CD4-positive, alpha-beta T cell treated with Interleukin-10 for 1 hour (primary cell): Measurements from ENCODE around the gene DHCR7.

Source experiments
- DNase-seq: peaks from one replicate; pipeline ENCODE4 v3.0.0-alpha.2; 2020

DHCR7 gene, protein sequence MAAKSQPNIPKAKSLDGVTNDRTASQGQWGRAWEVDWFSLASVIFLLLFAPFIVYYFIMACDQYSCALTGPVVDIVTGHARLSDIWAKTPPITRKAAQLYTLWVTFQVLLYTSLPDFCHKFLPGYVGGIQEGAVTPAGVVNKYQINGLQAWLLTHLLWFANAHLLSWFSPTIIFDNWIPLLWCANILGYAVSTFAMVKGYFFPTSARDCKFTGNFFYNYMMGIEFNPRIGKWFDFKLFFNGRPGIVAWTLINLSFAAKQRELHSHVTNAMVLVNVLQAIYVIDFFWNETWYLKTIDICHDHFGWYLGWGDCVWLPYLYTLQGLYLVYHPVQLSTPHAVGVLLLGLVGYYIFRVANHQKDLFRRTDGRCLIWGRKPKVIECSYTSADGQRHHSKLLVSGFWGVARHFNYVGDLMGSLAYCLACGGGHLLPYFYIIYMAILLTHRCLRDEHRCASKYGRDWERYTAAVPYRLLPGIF

DNA sequence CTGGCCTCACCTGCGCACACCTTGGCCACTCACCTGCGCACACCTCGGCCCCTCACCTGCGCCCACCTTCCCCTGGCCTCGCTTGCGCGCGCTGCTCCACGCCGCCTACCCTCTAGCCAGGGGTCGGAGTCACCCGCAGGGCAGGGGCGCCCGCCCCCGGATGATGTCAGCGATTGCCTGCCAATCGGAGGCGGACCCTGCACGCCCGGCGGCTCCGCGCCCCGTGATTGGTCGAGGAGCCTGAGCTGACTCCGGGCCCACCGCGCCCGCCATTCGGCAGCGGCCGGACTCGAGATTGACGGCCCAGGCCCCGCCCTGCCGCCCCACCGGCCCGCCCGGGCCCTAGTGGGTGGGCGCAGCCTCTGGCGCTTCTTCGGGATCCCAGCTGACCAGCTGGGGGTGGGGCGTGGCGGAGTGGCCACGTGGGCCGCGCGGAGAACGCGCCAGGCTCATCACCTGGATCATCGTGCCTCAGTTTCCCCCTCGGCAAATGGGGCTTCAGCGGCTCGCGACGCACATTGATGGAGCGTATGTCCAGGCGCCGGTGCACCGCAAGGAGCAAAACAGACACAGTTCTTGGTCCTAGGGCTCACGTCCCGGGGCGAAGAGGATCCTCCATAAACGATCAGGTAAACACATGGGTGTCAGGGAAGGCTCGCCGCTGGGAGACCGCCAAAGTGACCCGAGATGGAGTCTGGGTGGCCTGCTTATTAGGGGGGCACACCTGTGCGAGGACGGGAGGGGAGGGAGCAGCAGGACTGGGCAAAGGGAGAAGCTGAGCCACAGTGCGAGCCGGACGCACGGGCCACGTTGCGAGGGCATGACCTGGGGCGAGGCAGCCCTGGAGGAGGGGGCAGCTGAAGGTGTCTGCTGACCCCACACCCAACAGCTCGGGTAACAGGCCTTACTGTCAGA, at the start of gene DHCR7:
TSS of gene DHCR7 (minus strand) at position 137 of the 915 bp plus-strand sequence. CDS start 3,441 bp downstream, outside the sequence.
- DNase-seq = peak; percentile 93

DNA sequence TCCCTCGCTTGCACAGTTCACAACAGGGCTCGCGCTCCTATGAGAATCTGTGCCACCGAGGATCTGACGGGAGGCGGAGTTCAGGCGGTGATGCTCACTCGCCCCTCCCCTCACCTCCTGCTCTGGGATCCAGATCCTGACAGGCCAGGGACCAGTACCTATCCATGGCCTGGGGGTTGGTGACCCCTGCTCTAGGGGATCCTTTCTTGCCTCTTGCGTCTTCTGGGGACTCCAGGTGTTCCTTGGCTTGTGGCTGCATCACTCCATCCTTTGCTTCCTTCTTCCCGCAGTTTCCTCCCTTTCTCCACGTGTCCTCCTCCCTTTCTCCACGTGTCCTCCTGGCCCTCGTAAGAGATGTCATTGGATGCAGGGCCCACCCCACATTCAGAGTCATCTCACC, 48.2 kb upstream of the DHCR7 start:
- DNase-seq = no peak

DNA sequence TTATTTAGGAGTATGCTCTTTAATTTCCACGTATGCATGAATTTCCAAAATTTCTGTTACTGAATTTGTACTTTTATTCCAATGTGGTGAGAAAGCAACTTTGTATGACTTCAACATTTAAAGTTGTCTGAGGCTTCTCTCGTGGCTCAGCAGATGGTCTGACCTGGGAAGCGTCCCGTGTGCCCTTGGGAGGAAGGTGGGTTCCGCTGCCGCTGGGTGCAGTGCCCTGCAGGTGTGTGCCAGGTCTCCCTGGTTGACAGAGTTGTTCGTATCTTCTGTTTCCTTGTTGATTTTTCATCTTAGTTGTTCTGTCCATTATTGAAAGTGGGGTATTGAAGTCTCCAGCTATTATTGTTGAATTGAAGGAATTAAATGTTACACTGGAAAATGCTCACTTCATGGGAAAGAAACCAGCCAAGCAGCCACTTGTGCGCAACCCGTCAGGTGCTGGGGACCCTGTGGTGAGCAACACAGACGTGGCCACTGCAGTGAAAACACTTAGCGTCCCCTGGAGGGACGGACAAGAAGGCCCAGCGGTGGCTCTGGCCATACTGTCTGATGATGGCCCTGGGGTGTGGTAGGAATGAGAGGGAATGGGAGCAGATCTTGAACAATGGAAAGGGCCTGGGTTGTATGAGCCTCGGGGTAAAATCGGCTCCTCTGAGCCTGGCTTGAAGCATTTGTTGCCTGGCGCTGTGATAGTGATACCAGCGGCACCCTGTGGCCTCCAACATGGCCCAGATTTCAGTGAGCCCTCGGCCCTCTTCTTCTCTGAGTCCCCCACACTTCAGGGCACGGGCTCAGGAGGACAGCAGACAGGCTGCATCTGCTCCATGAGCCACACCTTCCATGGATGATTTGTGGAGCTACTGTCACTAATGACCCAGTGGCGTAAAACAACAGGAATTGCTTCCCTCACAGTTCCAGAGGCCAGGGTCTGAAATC, 47.4 kb upstream of the DHCR7 start:
- no peak for DNase-seq

DNA sequence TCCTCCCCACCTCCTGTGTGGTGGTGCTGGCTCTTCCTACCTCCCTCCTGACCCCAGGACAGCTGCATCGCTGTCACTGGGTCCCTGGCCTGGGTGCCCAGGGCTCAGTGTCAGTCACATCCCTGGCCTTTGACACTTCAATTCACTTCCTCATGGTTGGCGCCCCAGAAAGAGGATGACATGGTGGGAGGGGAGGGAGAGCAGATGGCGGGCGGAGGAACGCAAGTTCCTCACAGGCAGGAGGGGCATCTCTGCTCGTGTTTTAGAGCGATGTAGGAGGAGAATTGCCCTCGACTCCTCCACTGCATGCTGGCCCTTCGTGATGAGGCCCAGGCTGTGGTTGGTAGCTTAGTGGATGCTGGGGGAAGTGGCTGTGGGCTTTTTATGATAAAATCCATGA, 43.7 kb upstream of the DHCR7 start:
- no peak for DNase-seq

DNA sequence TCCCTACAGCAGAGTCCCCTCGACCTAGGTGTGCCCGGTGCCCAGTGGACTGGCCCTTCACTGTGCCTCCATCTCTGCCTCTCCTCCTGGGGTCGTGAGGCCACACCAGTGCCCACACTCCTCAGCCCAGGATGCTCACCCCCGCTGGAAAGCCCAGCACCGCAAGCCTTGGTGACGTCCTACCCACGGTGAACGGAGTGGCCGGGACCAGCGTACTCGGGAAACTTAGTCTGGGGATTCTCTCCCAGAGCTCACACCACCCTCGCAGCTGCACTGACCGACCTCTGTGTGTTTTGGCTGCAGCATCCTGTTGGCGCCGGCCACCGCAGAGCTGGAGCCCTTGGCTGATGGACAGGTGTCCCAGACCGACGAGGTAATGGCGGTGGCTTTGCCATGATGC, 43.3 kb upstream of the DHCR7 start:
- no peak for DNase-seq

DNA sequence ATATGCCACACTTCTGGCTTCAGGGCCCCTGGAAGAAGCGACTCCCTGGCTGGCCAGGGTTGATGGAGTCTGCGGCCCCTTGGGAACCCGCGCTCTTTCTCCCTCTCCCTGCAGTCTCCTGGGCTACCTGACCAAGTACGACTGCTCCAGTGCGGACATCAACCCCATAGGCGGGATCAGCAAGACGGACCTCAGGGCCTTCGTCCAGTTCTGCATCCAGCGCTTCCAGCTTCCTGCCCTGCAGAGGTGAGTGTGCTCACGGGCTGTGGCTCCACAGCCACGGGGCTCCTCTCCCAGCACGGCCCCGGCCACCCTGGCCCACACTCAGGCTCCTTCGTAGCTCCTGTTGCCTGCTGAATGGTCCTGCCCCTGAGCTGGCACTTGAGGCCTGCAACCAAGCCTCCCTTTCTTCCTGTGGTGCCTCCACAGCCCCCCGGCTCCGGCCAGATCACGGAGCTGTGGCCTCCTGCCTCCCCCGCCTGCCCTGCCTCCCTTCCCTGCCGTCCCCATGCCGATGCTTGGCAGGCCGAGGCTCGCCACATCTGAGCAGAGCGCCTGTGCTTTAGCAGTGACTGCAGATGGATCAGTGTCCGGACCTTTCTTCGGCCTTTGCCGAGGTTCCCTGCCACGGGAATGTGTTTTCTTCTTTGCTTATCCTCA, 42.7 kb upstream of the DHCR7 start:
- no peak for DNase-seq

DNA sequence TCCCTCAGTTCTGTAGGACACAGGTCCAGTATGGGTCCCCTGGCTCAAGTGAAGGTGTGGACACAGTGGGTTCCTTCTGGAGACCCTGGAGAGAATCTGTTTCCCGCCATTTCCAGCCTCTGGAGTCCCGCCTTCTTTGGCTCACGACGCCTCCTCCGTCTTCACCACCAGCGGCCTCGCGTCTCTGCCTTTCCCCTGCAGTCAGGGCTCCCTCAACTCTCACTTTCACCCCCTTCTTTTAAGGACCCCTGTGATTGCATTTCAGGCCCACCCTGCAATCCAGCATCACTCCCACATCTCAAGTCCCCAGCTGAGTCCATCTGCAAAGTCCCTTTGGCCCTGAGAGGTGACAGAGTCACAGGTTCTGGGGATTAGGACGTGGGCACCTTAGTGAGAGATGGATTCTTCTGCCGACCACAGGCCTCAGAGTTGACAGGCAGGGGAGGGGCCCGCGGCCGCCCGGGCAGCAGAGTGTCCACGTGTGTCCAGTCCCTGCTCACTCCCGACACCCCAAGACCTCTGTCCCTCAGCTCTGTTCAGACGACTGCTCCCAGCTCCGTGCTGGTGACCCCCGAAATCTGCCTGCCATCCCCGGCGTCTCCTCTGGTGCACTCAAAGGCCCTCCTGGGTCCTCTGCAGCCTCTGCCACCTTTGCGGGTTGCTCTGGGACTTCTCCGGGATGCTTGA, 42.0 kb upstream of the DHCR7 start:
- no peak for DNase-seq

DNA sequence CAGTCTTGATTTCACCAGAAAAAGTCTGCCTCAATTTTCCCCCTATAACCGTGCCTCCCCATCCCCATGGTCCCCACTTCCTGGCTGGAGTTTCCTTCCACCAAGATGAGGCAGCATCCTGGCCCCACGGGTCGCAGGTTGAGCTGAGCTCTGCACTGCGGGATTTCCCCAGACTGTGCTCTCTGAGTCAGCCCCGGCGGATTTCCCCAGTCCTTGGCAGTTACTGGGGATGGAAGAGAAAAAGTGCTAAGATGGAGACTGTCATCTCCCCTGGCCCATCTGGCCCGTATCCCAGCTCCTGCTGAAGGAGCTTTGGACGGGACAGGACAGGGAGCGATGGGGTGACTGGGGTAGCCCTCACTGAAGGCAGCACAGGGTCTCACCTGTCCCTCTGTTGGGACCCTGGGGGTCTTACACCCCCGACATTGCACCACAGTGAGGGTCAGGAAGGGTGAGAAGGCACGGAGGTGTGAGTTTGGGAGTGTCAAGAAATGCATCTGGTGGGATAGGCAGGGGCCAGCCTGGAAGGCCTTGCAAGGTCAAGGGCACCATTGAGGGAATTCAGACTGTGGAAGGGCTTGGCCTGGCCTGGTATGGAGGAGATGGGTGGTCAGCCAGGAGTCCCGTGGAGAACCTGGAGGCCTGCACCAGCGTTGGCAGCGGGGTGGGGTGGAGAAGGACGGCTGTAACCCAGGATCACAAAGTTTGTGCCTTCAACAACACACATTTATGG, 41.3 kb upstream of the DHCR7 start:
- DNase-seq = no peak

DNA sequence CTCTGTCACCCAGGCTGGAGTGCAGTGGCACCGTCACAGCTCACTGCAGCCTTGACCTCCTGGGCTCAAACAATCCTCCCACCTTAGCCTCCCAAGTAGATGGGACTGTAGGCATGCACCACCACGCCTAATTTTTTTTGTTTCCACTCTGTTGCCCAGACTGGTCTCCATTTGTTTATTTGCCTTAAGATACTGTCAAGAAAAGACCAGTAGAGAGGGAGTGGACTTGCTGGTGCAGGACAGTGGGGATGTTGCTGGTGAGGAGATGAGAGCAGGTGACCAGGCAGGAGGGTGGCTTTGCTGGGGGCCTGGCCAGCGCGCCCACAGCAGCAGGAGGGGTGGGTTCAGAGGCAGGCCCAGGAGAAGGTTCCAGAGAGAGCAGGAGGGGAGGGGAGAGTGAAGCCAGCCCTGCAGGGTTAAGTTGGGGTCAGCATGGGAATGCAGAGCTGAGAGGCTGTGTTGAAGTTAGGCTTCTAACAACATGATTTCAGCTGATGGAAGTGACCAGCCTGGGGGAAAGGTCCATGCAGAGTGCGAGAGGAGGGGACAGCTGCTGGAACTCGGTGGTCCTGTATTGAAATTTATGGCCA, 40.6 kb upstream of the DHCR7 start:
- no peak for DNase-seq

DNA sequence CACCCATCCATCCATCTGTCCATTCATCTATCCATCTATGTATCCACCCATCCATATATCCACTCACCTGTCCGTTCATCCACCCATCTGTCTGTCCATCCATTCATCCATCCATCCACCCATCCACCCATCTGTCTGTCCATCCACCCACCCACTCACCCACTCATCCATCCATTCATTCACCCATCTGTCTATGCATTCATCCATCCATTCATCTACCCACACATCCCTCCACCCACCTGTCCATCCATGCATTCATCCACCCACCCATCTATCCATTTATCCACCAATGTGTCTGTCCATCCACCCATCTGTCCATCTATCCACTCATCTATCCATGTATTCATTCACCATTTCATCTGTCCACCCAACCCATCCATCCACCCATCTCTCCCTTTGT, 38.1 kb upstream of the DHCR7 start:
- DNase-seq = no peak

DNA sequence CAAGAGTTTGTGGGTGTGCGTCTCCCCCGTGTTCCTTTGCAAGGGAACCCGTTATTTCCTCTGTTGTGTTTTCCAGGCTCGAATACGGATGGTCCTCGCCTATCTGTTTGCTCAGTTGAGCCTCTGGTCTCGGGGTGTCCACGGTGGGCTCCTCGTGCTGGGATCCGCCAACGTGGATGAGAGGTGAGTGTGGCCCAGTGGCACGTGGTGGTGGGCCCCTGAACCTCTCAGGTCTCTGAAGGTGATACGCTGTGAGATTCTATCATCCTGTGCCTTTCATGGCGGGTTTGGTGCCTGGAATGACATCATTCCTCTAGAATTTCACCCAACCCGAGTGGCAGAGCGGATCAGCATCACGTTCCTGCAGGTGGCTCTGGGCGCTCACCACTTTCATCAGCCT, 37.3 kb upstream of the DHCR7 start:
- no peak for DNase-seq

DNA sequence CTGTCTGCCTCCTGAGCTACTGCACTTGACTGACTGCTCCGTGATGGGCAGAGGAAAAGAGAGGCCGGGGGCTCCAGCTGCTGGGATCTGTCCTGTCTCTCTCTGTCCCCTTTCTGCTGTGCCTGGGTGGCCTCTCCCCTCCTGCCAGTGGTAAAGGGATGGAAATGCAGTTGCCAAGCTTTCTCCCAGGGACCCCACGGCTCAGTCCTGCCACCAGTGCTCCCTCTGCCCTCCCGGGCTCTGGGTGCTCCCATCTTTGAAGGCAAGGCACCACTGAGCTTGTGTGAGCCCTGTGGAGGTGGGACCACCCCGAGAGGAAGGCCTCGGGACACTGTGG, 36.8 kb upstream of the DHCR7 start:
- no peak for DNase-seq

DNA sequence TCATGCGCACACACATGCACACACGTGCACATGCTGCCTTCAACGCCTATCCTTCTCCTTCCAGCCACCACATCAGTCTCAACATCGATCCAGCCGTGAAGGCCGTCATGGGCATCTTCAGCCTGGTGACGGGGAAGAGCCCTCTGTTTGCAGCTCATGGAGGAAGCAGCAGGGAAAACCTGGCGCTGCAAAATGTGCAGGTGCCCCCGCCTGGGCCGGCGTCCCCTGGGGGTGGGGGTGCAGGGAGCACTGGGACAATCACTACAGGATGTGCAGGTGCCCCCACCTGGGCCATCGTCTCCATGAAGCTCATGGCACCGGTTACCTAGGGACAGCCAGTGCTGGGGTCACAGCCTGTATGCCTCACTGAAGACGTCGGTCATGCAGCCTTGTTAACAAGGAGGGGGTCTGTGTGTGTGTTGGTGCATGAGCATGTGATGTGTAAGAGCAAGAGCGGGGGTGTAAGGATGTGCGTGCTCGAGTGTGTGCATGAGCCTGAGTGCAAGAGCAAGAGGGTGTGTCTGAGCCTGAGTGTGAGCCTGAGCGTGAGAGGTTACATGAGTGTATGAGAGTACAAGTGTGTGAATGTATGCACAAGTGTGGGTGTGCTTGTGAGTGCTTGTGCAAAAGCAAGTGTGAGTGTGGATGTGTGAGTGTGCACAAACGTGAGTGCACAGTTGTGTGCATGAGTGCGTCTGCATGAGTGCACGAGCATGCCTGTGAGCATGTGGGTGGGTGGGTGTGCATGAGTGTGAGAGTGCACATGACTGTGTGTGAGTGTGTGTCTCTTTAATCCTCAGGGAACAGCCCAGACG, 36.3 kb upstream of the DHCR7 start:
- DNase-seq = no peak

DNA sequence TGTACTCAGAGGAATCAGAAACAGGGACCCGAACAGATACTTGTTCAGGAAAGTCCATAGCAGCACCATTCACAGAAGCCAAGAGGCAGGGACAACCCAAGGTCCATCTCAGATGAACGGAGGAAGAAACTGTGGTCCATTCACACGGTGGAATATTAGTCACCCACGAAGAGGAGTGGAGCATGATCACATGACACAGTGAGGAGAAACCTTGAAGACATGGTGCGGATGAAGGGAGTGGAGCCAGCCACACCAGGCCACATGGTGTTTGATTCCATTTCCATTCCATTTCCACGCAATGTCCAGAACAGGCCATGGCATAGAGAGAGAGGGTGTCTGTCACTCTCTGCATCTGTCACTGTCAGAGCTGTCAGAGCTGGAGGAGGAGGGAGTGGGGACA, 35.5 kb upstream of the DHCR7 start:
- no peak for DNase-seq

DNA sequence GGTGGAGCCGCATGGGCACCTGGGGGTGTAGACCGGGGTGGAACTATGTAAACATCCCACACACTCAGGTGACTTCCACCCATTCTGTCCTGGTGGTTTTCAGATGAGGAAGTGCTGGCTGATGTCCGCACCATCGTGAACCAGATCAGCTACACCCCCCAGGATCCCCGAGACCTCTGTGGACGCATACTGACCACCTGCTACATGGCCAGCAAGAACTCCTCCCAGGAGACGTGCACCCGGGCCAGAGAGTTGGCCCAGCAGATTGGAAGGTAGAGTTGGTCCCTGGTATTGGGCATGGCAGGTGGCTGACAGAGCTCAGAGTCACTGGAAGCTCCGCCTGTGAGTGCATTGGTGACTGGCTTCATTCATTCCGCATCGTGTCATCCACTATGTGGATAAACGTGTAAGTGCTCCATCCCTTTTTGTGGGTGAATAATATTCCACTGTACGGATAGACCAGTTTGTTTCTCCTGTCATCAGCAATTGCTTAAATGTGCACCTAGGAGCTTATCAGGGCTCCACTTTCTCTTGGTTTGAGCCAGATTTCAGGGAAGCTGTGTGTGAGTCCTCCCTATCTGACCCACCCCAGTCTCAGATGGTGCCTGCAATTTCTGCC, 34.7 kb upstream of the DHCR7 start:
- no peak for DNase-seq

DNA sequence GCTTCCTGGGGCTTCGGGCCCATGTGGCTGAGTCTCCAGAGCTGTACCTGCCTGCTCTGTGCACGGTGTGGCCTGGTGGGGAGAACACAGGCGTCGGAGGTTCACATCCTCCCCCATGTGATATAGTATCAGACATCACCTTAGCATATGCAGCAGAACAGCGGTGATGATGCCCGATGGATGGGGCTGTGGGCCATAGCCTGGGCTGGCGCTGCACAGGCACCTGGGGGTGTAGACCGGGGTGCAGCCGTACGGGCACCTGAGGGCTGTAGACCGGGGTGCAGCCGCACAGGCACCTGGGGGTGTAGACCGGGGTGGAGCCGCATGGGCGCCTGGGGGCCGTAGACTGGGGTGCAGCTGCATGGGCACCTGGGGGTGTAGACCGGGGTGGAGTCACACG, 34.0 kb upstream of the DHCR7 start:
- no peak for DNase-seq

DNA sequence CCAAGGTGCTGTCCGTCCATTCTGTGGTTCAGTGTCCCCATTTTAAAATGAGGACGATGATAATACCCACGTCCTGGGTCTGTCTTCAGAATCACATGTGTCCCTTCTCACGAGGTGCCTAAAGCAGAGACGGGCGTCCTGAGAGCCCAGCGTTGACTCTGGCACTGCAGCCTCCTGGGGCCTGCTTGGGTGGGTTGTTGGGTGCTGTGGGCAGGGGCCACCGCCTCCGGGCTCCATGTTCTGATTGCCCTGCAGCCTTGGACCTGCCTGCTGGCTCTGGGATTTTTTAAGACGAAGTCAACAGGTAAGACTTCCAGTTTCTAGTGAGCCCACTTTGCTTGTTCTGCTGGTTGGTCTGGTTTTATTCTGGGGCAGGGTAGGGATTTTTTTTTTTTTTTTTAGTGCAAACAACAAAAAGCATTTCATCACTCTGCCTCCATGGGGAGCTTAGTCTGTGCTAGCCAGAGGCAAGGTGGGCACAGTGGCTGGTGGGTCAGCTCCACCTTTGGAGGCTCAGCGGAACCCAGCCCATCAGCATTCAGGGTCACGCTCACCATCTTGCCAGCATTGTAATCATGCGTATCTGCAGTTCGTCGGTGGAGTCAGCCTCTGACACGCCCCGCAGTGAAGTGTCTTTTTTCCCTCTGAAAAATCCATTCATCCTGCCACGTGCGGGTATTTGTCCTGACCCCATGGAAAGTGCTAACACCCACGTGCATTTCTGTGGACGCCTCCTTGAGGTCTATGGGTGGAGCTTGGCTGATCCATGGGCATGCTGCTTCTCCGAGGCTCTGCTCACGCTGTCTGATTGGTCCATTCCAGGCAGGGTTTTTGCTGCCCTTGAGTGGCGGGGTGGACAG, 33.1 kb upstream of the DHCR7 start:
- no peak for DNase-seq

DNA sequence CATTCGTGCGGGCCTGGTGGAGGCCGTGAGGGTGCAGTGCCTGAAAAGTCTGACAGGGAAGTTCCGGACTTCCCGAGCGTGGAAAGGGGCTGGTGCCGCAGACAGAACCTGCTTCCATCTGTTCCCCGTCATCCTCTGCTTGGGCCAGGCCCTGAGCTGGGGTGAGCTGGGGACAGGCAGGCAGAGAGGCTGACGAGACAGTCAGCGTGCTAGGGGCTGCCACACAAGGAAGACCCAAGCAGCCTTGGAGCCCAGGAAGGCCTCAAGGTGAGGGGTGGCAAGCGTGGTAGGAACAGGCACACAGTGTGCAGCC, 30.3 kb upstream of the DHCR7 start:
- DNase-seq = no peak
